22Rv1 (cell line): ENCODE data around the gene SETMAR.

ENCODE experiments used
- H3K27ac ChIP-seq: fragments of 450-650 bp; 2 replicates; pipeline ENCODE4 v1.5.1; 2017
- ZFX ChIP-seq: fragments of 450-650 bp; IDR thresholded peaks from 2 replicates; pipeline ENCODE4 v1.6.1; 2017; ENCODE audit warnings: antibody characterized with exemption, borderline replicate concordance
- TF ChIP-seq, protein P1 (sequence below): fragments of 450-650 bp; IDR thresholded peaks from 2 replicates; pipeline ENCODE4 v1.5.1; 2017; ENCODE audit warnings: mild to moderate bottlenecking

SETMAR gene

DNA sequence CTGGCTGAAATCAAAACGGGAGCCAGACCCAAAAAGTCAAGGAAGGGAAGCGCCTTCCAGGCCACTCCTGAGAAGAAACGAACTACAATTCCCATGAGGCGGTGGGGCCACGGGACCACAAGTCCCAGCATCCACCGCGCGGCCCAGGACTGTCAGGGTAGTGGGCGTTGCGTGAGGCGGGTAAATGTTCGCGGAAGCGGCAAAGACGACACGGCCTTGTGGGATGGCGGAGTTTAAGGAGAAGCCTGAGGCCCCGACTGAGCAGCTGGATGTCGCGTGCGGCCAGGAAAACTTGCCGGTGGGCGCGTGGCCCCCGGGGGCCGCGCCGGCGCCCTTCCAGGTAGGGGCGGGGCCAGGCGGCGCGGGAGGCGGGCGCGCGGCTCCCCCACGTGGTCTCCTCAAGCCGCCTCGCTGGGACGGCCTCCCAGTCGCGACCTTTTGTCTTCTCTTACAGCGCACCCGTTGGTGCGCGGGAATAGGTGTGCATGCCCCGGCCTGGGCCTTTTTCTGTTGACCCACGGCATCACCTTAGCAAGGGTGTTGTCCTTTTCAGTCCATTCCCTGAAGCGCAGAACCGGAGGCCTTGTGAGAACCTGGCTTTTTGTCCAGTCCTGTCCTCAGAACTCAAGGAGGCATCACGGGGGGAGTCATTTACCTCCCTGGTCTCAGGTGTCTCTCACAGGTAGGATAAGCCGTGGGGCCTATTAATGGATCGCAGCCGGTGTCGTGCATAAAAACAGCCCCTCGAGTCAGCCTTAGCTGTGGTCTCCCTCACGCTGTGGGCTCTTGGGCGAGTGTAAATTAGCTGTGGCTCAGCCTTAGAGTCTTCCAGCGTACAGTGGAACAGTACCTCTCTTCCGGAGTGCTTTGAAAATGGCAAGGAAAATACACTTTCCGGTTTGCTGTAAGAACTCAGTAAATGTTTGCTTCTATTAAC lies at the start of gene SETMAR:
Gene SETMAR, plus strand, starts transcription at position 183 of the 937 bp plus-strand sequence. Its CDS starts 2 bp downstream, at position 185.
- H3K27ac ChIP-seq, result peak within 1 kb of the TSS; percentile 92
- TF ChIP-seq, protein P1, sequence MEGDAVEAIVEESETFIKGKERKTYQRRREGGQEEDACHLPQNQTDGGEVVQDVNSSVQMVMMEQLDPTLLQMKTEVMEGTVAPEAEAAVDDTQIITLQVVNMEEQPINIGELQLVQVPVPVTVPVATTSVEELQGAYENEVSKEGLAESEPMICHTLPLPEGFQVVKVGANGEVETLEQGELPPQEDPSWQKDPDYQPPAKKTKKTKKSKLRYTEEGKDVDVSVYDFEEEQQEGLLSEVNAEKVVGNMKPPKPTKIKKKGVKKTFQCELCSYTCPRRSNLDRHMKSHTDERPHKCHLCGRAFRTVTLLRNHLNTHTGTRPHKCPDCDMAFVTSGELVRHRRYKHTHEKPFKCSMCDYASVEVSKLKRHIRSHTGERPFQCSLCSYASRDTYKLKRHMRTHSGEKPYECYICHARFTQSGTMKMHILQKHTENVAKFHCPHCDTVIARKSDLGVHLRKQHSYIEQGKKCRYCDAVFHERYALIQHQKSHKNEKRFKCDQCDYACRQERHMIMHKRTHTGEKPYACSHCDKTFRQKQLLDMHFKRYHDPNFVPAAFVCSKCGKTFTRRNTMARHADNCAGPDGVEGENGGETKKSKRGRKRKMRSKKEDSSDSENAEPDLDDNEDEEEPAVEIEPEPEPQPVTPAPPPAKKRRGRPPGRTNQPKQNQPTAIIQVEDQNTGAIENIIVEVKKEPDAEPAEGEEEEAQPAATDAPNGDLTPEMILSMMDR, result no peak

DNA sequence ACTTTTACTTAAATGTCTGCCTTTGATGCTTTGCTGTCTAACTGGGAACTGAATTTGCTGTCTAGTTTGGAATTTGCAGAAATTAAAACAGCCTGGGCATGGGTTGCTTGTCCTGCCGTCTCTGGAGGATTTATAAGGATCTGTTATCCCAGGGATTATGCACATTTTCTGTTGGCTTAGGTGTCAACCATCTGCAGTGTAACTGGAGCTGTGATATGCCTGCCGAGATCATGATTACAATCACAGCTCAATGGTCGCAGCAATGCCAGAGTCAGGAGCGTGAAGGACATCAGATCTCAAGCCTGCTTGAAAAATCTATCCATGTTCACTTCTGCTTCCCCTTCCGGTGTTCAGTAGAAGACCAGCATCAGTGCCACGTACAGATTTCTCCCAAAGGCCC lies 41.8 kb upstream of the SETMAR start:
- TF ChIP-seq ZFX, result no peak
- TF ChIP-seq, protein P1, result no peak
- no peak overlapping the region for H3K27ac ChIP-seq

- no peak for TF ChIP-seq ZFX
- TF ChIP-seq, protein P1, result no peak
- no peak overlapping the region for H3K27ac ChIP-seq
Measured at GRCh38 chr3:4264040-4264439, 39.1 kb upstream of the SETMAR start.

GRCh38 chr3:4270720-4271119 lies 32.4 kb upstream of the SETMAR start:
- H3K27ac ChIP-seq, result no peak overlapping the region
- TF ChIP-seq ZFX, result no peak
- TF ChIP-seq, protein P1, result no peak

- TF ChIP-seq, protein P1, result peak; percentile 69
- no peak for TF ChIP-seq ZFX
- H3K27ac ChIP-seq, result no peak overlapping the region
Measured at GRCh38 chr3:4271834-4272233, 31.3 kb upstream of the SETMAR start.

GRCh38 chr3:4279516-4280105 lies 23.6 kb upstream of the SETMAR start:
- no peak overlapping the region for H3K27ac ChIP-seq
- TF ChIP-seq, protein P1, result no peak
- TF ChIP-seq ZFX, result no peak

DNA sequence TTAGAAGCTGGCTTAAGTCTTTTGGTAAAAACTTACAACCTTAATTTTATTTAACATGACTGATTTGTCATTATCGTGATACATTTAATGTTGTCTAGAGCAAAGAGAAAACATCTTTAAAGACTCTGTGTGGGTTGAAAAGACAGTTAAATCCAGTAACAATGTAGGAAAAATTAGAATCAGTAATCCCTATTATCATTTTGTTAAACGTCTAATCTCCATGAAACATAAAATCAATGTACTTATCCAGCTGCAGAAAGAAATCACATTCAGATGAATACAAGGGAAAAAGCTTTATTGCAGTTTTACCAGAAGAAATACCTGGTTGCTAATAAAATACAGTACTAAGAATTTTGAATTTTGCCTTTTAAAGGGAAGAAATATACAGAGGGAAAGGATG lies 21.2 kb upstream of the SETMAR start:
- no peak for TF ChIP-seq ZFX
- TF ChIP-seq, protein P1, result no peak
- H3K27ac ChIP-seq, result no peak overlapping the region
